HCT116 (cell line): ENCODE results near the gene GJB6. TPM values are rescaled to one million over a fixed set of nuclear protein-coding genes. Genes with fewer than 3 reads are reported as not detected.

ENCODE experiments used
- ATAC-seq: fragments of 200-7000 bp; cut with Tn5 transposase; 2 replicates; pipeline ENCODE4 v1.9.1; 2020; ENCODE audit warnings: mild to moderate bottlenecking, moderate library complexity
- BruUV-seq: library from RNA; stranded (reverse); fragments of 400-500 nt; replicated peaks from 2 replicates; lab custom pipeline; 2021; lab: Mats Ljungman, UMichigan
- CTCF ChIA-PET: fragments of 300-600 bp; sonication (Branson Sonifier 250); formaldehyde crosslinking; loops from one replicate; lab custom pipeline; 2021; ENCODE audit warnings: antibody characterized with exemption; lab: Charles Lee
- POLR2A ChIA-PET: fragments of 300-600, 350-600 bp; sonication (Branson Sonifier 250); formaldehyde crosslinking; loops from one replicate; lab custom pipeline; 2021; ENCODE audit warnings: antibody characterized with exemption; lab: Charles Lee
- RAD21 ChIA-PET, 2 experiments: fragments of 300-600 bp; sonication (Branson Sonifier 250); formaldehyde crosslinking; loops; one replicate each; lab custom pipeline; 2023; ENCODE audit warnings: low total read pairs in 2 of 2; ENCODE audit not compliant: uncharacterized antibody in 2 of 2, unreplicated experiment in 2 of 2, low non-redundant PET in 1 of 2; lab: Charles Lee
- DNase-seq: peaks from one replicate; pipeline ENCODE4 v3.0.0-alpha.2; 2010; ENCODE audit warnings: low read depth, low spot score
- H2AFZ ChIP-seq: fragments of 200-600 bp; shearing (Covaris generic), sonication (generic); 2 replicates; pipeline ENCODE4 v1.6.1; 2017; ENCODE audit warnings: low read depth, mixed run types, mixed read lengths, antibody characterized with exemption, low read length; ENCODE audit not compliant: poor library complexity, severe bottlenecking
- H3K27ac ChIP-seq: 2 replicates; pipeline ENCODE4 v1.5.1; 2012; ENCODE audit warnings: low read depth, low read length
- H3K27me3 ChIP-seq: fragments of 200-600 bp; sonication (generic); 2 replicates; pipeline ENCODE4 v1.6.1; 2016; ENCODE audit warnings: mixed run types, low read length, mixed read lengths; ENCODE audit not compliant: insufficient read depth
- H3K36me3 ChIP-seq, 2 experiments: fragments of 200-500 bp in 1 of 2; fragments of 200-600 bp in 1 of 2; sonication (Bioruptor generic) in 1 of 2; sonication (generic) in 1 of 2; 2 replicates each; pipeline versions ENCODE4 v1.5.1 to v1.6.1; 2014 to 2016; ENCODE audit warnings: low read length in 2 of 2, inconsistent platforms in 1 of 2, mixed read lengths in 1 of 2, mixed run types in 1 of 2; ENCODE audit not compliant: insufficient read depth in 2 of 2, control insufficient read depth in 1 of 2
- H3K4me1 ChIP-seq, 2 experiments: fragments of 200-600 bp in 1 of 2; sonication (generic) in 1 of 2; 2 replicates each; pipeline versions ENCODE4 v1.5.1 to v1.6.1; 2012 to 2017; ENCODE audit warnings: low read length in 2 of 2, inconsistent platforms in 1 of 2, mild to moderate bottlenecking in 1 of 2, mixed read lengths in 1 of 2, mixed run types in 1 of 2, moderate library complexity in 1 of 2; ENCODE audit not compliant: insufficient read depth in 2 of 2, control insufficient read depth in 1 of 2
- H3K4me2 ChIP-seq: fragments of 200-600 bp; sonication (generic); 2 replicates; pipeline ENCODE4 v1.6.1; 2017; ENCODE audit warnings: mixed run types, low read length, mixed read lengths
- H3K4me3 ChIP-seq, 2 experiments: fragments of 200-600 bp in 1 of 2; sonication (generic) in 1 of 2; replicated peaks in 1 of 2; 2 replicates each; pipeline ENCODE4 v1.5.1; 2011 to 2016; ENCODE audit warnings: low read length in 2 of 2, control low read depth in 1 of 2, low read depth in 1 of 2, mild to moderate bottlenecking in 1 of 2, mixed read lengths in 1 of 2, mixed run types in 1 of 2
- H3K79me2 ChIP-seq: fragments of 200-600 bp; sonication (generic); 2 replicates; pipeline ENCODE4 v1.6.1; 2017; ENCODE audit warnings: mild to moderate bottlenecking, mixed run types, low read length, moderate library complexity, mixed read lengths; ENCODE audit not compliant: insufficient read depth
- H3K9ac ChIP-seq: fragments of 200-600 bp; sonication (generic); 2 replicates; pipeline ENCODE4 v1.6.1; 2016; ENCODE audit warnings: low read length, mixed read lengths
- H3K9me2 ChIP-seq: fragments of 200-600 bp; sonication (generic), shearing (Covaris generic); 2 replicates; pipeline ENCODE4 v1.6.1; 2017; ENCODE audit warnings: mixed run types, mild to moderate bottlenecking, moderate library complexity; ENCODE audit not compliant: insufficient read depth
- H3K9me3 ChIP-seq, 2 experiments: fragments of 200-500 bp in 1 of 2; fragments of 200-600 bp in 1 of 2; sonication (Bioruptor generic) in 1 of 2; sonication (generic) in 1 of 2; 2 replicates each; pipeline ENCODE4 v1.6.1; 2014 to 2017; ENCODE audit warnings: low read length in 2 of 2, mixed read lengths in 2 of 2, inconsistent platforms in 1 of 2, low read depth in 1 of 2, mild to moderate bottlenecking in 1 of 2, mixed run types in 1 of 2, moderate library complexity in 1 of 2; ENCODE audit not compliant: control insufficient read depth in 1 of 2, insufficient read depth in 1 of 2
- H4K20me1 ChIP-seq: fragments of 200-600 bp; sonication (generic), shearing (Covaris generic); 2 replicates; pipeline ENCODE4 v1.6.1; 2017; ENCODE audit warnings: mixed run types, mild to moderate bottlenecking, moderate library complexity; ENCODE audit not compliant: insufficient read depth
- CBX3 ChIP-seq: IDR thresholded peaks from 2 replicates; pipeline ENCODE4 v1.6.1; 2012; ENCODE audit warnings: low read depth
- CEBPB ChIP-seq: IDR thresholded peaks from 2 replicates; pipeline ENCODE4 v1.6.1; 2012; ENCODE audit warnings: low read depth
- EGR1 ChIP-seq: IDR thresholded peaks from 2 replicates; pipeline ENCODE4 v1.6.1; 2012; ENCODE audit warnings: low read depth
- ELF1 ChIP-seq: IDR thresholded peaks from 2 replicates; pipeline ENCODE4 v1.6.1; 2012; ENCODE audit warnings: low read depth, borderline replicate concordance
- EZH2 ChIP-seq: fragments of 200-600 bp; sonication (generic); IDR thresholded peaks from 2 replicates; pipeline ENCODE4 v1.6.1; 2017; ENCODE audit warnings: antibody characterized with exemption, mixed run types
- FOSL1 ChIP-seq: IDR thresholded peaks from 2 replicates; pipeline ENCODE4 v1.6.1; 2012; ENCODE audit warnings: low read depth
- POLR2AphosphoS5 ChIP-seq: IDR thresholded peaks from 2 replicates; pipeline ENCODE4 v1.6.1; 2011; ENCODE audit warnings: mild to moderate bottlenecking, low read depth, low read length, moderate library complexity
- RAD21 ChIP-seq: IDR thresholded peaks from 2 replicates; pipeline ENCODE4 v1.6.1; 2012; ENCODE audit warnings: low read depth, mild to moderate bottlenecking
- SIN3A ChIP-seq: IDR thresholded peaks from 2 replicates; pipeline ENCODE4 v1.6.1; 2012; ENCODE audit warnings: low read depth
- SP1 ChIP-seq: IDR thresholded peaks from 2 replicates; pipeline ENCODE4 v1.6.1; 2012; ENCODE audit warnings: low read depth
- SRF ChIP-seq: IDR thresholded peaks from 2 replicates; pipeline ENCODE4 v1.6.1; 2012; ENCODE audit warnings: low read depth
- TCF7L2 ChIP-seq: IDR thresholded peaks from 2 replicates; pipeline ENCODE4 v1.7.0; 2011; ENCODE audit warnings: borderline replicate concordance, inconsistent platforms; ENCODE audit not compliant: insufficient read depth, insufficient read length; ENCODE audit errors: extremely low read depth
- YY1 ChIP-seq: IDR thresholded peaks from 2 replicates; pipeline ENCODE4 v1.6.1; 2011; ENCODE audit warnings: low read length, low read depth, moderate library complexity, mild to moderate bottlenecking; ENCODE audit not compliant: insufficient replicate concordance; ENCODE audit errors: extremely low read depth
- ZBTB33 ChIP-seq: IDR thresholded peaks from 2 replicates; pipeline ENCODE4 v1.6.1; 2011; ENCODE audit warnings: mild to moderate bottlenecking, low read length, moderate library complexity; ENCODE audit not compliant: insufficient replicate concordance; ENCODE audit errors: extremely low read depth
- ZFX ChIP-seq: fragments of 450-650 bp; IDR thresholded peaks from 2 replicates; pipeline ENCODE4 v1.6.1; 2017
- ZNF274 ChIP-seq: fragments of 200-500 bp; sonication (Bioruptor generic); IDR thresholded peaks from 2 replicates; pipeline ENCODE4 v1.6.1; 2014; ENCODE audit warnings: mild to moderate bottlenecking, low read depth, low read length, inconsistent platforms
- intact Hi-C: fragments of 100-400 bp; cut with micrococcal nuclease; formaldehyde crosslinking; loops from 2 replicates; pipeline ENCODE4 v1.10.0; 2022
- total RNA-seq: library from RNA; stranded (reverse); gene quantifications from one replicate; pipeline ENCODE4 v1.2.1, GENCODE V29; 2021; ENCODE audit not compliant: unreplicated experiment
- TF ChIP-seq, protein P1 (sequence below): IDR thresholded peaks from 2 replicates; pipeline ENCODE4 v1.6.1; 2012

The GJB6 gene
- total RNA-seq, 1 experiment from 2014 or later, result not detected

DNA sequence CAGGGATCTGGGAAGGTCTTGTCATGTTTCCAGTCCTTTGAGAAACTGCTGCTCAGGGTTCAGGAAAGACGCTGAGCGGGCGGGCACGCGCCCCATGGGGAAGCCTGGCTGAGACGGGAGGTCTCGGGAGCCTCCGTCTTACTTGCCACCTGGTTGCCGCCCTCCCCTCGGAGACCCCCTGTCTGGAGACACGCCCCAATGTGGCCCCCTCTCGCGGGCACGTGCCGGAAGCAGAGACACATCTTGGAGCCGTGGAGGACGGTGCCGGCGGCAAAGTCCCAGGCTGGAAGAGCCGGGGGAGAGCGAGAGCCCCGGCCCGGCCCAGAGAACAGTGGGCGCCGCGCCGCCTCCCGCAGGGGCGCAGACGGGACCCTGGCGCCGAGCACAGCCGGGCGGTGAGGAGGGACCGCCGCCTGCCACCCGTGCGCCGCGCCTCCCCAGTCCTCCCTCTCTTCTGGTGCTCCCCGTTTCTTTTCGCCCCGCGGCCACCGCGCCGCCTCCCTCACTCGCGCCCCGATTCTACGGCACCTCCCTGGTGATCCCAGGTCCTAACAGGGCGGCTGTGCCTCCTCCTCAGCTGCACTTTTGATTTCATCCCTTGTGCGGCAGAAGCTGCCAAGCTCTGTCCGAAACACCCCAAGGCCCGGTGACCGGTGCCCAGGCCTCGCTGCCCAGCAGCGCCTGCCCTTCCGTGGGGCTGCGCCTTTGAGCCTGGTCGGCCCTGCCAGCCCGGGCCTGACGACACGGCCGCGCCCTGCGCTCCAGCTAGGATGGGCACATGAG, 54.9 kb downstream of the GJB6 start:
- ChIA-PET RAD21 (no interaction called here), CTCF (no interaction called here), POLR2A (no interaction called here)
- no peak for ATAC-seq
- intact Hi-C loops, result no loop called here
- Histone ChIP-seq H3K9me3 (no peaks in the 10 kb centered on the region), H3K4me1 (peaks cover 15 to 31% of the 10 kb centered on the region in 2 experiments), H3K4me2 (no peak overlapping the region), H3K27ac (no peak overlapping the region), H3K27me3 (no peaks in the 10 kb centered on the region), H2AFZ (no peak overlapping the region), H3K79me2 (no peaks in the 10 kb centered on the region), H3K9ac (no peak overlapping the region), H3K36me3 (no peaks in the 10 kb centered on the region), H3K9me2 (no peaks in the 10 kb centered on the region), H3K4me3 (no peak overlapping the region), H4K20me1 (no peaks in the 10 kb centered on the region)
- DNase-seq, result no peak
- TF ChIP-seq EZH2, result no peak
- no peak for TF ChIP-seq EGR1
- no peak for TF ChIP-seq RAD21
- TF ChIP-seq, protein P1, sequence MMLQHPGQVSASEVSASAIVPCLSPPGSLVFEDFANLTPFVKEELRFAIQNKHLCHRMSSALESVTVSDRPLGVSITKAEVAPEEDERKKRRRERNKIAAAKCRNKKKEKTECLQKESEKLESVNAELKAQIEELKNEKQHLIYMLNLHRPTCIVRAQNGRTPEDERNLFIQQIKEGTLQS, result no peak
- TF ChIP-seq YY1, result no peak
- no peak for TF ChIP-seq SIN3A
- TF ChIP-seq ELF1, result no peak
- TF ChIP-seq CBX3, result no peak
- TF ChIP-seq FOSL1, result no peak
- no peak for TF ChIP-seq SP1
- TF ChIP-seq CEBPB, result no peak
- TF ChIP-seq ZNF274, result no peak
- TF ChIP-seq POLR2AphosphoS5, result no peak
- TF ChIP-seq ZBTB33, result no peak
- TF ChIP-seq ZFX, result no peak
- TF ChIP-seq SRF, result no peak
- TF ChIP-seq TCF7L2, result no peak
- BruUV-seq, result no TSS peak
